HK-2 (cell line): ENCODE measurements around the gene AQP10.
"Not testable (repeated sequence)": the region's sequence is repeated elsewhere in the genome, so short reads cannot be mapped to it uniquely, and the experiment has no call there.

Source experiments
- DNase-seq: peaks from one replicate; pipeline ENCODE4 v3.0.0-alpha.2; 2018; ENCODE audit not compliant: unreplicated experiment

AQP10 gene, protein sequence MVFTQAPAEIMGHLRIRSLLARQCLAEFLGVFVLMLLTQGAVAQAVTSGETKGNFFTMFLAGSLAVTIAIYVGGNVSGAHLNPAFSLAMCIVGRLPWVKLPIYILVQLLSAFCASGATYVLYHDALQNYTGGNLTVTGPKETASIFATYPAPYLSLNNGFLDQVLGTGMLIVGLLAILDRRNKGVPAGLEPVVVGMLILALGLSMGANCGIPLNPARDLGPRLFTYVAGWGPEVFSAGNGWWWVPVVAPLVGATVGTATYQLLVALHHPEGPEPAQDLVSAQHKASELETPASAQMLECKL

DNA sequence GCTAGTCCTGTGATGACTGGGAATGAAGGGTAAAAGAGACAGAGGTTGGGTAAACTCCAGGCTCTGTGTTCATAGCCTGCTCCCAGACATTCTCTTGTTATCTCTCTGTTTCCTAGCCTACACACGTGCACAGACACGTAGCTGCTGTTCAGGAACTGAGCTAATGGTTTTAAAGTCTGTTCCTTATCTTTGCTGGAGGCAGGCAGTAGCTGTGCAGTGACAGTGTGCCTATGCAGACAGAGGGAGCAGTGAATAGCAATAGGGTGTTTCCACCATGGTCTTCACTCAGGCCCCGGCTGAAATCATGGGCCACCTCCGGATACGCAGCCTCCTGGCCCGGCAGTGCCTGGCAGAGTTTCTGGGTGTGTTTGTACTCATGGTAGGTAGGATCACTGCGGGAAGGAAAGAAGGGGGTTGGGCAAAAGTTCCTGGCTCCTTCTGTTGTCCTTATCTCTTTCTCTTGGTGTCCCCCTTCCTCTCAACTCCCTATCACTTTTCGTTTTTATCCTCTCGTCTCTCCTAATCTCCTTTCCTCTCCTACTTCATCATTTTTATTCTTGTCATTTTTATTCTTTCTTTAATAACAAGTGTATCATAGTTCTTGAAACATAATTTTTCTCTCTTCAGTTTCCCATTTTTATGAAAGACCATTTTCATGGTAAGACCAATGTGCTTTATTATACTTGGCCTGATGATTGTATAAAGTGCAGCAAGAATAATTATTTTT is at the start of gene AQP10:
TSS of gene AQP10 (plus strand) at position 212 of the 727 bp plus-strand sequence. CDS start at position 275, 63 bp downstream.
- DNase-seq: no peak

DNA sequence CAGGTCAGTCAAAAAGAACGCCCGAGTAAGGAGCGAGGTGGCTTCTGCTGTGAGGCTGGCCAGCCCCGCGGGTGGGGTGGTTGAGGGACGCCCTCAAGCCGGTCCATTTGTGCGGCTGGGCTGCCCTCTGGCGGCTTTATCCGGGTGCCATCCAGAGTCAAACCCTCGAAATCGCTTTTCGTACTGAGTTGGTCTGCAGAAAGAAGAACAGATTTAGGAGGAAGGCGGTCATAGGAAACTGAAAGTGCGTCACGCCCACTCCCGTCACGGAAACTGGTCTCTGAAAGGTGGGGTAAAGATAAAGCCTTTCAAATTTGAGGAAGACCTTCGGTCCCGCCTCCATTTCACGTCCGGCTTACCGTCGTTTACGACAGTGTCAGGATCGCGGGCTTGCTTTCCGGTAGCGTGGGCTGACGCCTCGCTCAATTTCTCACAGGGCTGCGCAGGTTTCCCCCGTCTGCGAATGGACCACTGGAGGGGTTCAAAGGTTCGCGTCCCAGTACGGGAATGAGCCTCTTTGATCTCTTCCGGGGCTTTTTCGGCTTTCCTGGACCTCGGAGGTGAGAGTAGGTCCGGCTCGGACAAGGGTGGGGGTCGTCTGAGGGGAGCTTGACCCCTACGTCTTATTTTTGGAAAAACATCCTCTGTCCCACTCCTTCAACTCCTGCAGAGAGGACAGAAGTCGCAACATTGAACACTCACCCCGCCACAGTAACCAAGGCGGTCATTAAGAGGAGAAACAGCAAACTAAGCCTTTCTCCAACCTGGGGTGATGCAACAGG is 48.5 kb upstream of the AQP10 start, which contains the start of gene HAX1:
TSS of gene HAX1 (plus strand) at position 413 of the 782 bp plus-strand sequence. CDS start at position 508, 95 bp downstream.
- peak; percentile 89 for DNase-seq

DNA sequence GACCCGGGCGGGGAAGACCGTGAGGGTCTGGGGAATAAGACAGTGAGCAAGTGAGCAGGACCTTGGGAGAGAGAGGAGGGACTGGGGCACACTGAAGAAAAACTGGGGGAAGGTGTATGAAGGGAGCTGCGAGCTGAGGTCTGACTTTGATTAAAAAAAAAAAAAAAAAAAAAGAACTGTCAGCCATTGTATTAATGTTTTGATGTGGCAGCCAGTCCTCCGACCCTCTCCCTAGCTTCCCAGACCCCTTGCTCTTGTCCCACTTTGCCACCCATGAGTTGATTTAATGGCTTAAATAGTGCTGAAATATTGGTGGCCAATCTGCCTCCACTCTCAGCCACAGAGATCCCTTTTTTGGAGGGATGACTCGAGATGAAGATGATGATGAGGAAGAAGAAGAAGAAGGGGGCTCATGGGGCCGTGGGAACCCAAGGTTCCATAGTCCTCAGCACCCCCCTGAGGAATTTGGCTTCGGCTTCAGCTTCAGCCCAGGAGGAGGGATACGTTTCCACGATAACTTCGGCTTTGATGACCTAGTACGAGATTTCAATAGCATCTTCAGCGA is 47.8 kb upstream of the AQP10 start:
- DNase-seq: no peak

DNA sequence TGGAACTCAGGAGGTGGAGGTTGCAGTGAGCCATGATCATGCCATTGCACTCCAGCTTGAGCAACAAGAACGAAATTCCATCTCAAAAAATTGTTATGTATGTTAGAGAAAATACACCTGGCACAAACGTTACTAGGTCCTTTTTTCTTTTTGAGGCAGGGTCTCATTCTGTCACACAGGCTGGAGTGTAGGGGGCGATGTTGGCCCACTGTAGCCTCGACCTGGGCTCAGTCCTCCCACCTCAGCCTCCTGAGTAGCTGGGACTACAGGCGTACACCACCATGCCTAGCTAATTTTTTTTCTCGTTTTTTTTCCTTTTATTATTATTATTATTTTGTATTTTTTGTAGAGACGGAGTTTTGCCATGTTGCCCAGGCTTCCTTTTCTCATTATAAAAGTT is 44.1 kb upstream of the AQP10 start:
- DNase-seq: no peak

DNA sequence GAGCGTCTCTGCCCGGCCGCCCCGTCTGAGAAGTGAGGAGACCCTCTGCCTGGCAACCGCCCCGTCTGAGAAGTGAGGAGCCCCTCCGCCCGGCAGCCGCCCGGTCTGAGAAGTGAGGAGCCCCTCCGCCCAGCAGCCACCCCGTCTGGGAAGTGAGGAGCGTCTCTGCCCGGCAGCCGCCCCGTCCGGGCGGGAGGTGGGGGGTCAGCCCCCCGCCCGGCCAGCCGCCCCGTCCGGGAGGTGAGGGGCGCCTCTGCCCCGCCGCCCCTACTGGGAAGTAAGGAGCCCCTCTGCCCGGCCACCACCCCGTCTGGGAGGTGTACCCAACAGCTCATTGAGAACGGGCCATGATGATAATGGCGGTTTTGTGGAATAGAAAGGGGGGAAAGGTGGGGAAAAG is 33.3 kb upstream of the AQP10 start:
- not testable (repeated sequence) for DNase-seq

DNA sequence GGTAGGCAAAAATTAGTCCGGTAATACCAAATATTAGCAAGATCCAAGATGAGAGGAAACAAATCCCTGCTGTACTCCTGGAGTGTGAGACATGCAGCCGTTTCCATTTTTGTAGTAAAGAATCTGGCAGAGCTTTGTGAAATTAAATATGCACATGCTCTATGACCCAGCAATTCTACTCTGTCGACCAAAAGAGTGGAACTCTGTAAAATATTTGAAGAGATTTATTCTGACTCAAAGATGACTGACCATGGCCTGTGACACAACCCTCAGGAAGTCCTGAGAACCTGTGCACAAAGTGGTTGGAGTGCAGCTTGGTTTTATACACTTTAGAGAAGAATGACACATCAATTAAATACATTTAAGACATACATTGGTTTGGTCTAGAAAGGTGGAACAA is 32.2 kb upstream of the AQP10 start:
- DNase-seq: no peak

DNA sequence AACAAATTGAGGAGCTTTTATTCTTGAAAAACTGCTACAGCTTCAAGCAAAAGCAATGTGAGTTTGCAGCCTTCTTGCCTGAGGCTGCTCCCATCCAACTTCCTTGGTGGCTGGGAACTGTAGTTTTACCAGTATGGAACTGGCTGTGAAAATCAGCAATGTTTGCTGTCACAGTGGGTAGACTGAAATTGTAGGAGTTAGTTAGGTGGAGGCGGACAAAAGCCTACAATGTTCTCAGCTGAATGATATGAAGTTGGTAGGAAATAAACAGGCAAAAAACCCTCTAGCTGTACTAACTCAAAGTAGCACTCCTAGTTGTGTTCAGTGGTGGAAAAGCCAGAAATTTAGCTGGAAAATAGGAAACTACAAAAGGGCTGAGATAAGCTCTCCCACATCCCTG is 30.0 kb upstream of the AQP10 start:
- no peak for DNase-seq

DNA sequence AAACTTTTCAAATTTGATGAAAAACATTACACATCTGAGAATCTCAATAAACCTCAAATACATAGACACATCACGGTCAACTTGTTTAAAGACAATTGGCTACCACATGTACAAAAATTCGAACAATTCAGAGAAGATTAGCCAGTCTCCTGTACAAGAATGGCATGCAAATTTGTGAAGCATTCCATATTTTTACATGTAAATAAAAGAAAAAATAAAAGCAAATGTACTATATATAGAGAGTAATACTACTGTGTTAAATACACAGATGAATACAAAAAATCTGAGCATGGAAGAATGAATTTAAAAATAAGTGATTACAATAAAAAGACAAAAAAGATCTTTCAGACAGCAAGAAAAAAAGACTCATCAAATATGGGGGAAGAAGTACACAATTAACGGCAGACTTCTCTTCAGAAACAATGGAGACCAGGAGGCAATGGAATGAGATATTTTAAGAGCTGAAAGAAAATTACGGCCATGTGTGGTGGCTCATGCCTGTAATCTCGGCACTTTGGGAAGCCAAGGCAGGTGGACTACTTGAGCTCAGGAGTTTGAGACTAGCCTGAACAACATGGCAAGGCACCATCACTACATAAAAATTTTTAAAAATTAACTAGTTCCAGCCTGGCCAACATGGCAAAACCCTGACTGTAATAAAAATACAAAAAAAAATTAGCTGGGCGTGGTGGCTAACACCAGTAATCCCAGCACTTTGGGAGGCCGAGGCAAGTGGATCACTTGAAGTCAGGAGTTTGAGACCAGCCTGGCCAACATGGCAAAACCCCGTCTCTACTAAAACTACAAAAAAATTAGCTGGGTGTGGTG is 25.3 kb upstream of the AQP10 start:
- DNase-seq: no peak

DNA sequence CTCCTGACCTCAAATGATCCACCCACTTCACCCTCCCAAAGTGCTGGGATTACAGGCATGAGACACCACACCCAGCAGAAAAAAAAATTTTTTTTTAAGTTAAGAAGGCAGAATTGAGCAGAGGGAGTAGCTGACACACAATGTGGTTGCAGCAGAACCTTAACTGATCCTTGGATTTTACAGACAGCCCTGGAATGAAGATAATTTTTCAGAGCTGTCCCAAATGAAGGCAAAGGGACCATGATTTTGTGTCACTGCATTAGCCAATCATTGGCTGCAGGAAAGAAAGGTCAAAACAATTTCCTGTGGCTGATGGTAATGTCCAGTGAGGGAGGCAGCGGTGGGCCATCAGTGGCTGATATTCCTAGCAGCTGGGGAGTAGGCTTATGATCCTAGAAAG is 19.3 kb upstream of the AQP10 start:
- DNase-seq: no peak

DNA sequence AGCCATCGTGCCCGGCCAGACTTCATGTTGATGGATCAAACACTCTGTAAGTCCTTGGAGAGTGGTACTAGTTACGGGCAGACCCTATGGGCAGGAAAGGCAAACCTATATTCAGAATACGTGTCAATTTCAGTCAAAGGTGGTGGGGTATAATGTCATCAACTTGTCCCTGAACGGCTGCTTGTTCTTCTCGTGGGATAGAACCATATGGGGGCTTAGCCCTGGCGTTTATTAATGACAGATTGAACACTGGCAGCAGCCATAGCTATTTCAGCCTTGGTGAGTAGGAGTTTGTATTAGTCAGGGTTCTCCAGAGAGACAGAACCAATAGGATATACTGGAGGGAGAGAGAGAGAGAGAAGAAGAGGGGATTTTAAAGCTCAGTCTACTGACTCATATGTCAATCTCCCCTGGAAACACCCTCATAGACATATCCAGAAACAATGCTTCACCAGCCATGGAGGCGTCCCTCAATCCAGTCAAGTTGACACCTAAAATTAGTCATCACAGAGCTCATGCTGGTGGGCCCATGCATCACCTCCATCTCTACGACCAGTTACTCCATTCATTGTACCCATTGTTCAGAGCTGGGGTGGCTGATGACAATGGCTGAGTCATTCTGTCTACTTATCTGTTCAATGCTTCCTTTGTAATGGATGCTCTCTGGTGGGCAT is 16.1 kb upstream of the AQP10 start:
- DNase-seq: peak; percentile 34

DNA sequence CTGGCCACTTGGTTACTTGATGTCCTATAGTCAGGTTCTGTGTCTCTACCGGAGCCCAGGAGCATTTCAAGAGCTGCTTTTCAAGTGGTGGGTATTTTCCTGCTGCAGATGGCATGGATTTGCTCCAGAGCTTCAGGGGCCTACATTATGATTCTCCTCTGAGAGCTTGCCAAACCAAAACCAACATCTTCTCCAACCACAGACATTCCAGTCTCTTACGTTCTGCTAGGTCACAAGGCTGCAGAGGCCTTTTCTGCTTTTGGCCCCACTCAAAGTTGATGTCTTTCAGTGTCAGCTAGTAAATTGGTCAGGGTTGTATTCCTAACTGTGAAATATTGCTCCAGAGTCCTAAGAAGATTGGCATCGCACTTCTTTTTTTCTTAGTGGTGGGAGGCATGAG is 14.7 kb upstream of the AQP10 start:
- DNase-seq: no peak

DNA sequence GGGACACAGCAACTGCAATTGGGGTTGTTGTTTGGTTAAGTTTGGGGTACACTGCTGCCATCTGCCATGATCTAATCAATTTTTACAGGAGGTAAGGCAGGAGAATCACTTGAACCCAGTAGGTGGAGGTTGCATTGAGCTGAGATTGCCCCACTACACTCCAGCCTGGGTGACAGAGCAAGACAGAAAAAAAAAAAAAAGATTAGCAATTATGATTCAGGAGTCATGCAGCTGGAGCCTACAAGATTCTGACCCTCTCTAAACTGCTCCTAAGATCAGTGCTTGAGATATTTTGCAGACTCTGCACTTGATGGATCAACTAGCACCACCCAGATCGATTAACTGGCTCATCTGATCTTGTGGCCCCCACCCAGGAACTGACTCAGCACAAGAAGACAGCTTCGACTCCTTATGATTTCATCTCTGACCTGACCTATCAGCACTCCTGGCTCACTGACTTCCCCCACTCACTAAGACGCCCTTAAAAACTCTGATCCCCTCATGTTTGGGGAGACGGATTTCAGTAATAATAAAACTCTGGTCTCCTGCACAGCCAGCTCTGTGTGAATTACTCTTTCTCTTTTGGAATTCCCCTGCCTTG is 13.1 kb upstream of the AQP10 start:
- not testable (repeated sequence) for DNase-seq

DNA sequence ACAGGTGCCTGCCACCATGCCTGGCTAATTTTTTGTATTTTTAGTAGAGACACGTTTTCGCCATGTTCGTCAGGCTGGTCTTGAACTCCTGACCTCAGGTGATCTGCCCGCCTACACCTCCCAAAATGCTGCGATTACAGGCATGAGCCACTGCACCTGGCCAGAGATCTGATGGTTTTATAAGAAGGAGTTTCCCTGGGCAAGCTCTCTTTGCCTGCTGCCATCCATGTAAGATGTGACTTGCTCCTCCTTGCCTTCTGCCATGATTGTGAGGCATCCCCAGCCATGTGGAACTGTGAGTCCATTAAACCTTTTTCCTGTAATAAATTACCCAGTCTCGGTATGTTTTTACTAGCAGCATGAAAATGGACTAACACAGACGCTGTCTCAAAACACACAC is 11.8 kb upstream of the AQP10 start:
- DNase-seq: not testable (repeated sequence)

DNA sequence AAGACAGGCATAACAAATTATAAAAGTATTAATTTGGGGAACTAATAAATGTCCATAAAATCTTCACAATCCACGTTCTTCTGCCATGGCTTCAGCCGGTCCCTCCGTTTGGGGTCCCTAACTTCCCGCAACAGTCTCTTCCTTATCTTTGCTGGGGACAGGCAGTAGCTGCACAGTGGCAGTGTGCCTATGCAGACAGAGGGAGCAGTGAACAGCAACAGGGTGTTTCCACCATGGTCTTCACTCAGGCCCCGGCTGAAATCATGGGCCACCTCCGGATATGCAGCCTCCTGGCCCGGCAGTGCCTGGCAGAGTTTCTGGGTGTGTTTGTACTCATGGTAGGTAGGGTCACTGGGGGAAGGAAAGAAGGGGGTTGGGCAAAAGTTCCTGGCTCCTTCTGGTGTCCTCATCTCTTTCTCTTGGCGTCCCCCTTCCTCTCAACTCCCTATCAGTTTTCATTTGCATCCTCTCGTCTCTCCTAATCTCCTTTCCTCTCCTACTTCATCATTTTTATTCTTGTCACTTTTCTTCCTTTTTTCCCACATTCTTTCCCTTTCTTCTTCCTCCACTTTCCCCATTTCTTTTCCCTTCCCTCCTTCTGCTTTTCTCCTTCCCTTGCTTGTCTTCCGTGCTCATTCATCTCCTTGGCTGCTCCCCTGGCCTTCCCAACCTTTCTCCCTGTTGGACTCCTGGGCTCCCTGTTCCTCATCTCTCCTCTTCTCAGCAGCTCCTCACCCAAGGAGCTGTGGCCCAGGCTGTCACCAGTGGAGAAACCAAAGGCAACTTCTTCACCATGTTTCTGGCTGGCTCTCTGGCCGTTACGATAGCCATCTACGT is 8.4 kb upstream of the AQP10 start:
- DNase-seq: not testable (repeated sequence)

DNA sequence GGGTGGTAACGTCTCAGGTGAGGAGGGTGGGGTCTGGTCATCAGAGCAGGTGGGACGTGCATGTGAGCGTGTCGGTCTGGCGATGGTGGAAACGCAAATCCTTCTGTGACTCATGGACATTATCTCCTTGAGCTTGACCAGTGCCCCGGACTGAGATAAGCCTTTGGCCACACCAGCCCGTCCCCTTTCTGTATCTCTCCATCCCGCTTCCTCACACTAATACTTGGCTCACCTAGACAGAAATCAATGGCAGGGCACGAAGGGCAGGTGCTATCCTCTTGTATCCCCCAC is 7.9 kb upstream of the AQP10 start:
- DNase-seq: no peak

DNA sequence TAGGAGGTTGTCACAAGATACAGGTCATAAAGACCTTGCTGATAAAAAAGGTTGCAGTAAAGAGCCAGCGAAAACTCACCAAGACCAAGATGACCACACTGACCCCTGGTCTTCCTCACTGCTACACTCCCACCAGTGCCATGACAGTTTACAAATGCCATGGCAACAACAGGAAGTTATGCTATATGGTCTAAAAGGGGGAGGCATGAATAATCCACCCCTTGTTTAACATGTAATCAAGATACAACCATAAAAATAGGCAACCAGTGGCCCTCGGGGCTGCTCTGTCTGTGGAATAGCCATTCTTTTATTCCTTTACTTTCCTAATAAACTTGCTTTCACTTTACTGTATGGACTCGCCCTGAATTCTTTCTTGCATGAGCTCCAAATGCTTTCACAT is 6.7 kb upstream of the AQP10 start:
- not testable (repeated sequence) for DNase-seq

DNA sequence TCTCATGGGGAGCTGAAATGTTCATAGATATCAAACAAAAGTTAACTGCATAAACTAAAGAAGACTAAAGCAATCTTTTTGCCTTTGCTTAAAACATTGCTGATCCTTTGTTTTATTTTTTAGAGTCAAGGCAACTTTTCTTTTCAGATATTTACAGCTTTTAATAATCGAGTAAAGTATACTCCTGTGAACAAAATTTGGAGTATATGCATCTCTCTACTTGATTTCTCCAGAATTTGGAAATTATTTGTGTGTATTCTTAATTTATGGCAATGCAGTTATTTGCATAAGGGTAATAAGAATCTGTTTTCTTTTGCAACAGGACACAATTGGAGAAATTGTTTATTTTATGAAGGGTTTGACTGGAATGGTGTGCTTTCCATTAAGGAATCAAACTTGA is 4.2 kb upstream of the AQP10 start:
- no peak for DNase-seq

DNA sequence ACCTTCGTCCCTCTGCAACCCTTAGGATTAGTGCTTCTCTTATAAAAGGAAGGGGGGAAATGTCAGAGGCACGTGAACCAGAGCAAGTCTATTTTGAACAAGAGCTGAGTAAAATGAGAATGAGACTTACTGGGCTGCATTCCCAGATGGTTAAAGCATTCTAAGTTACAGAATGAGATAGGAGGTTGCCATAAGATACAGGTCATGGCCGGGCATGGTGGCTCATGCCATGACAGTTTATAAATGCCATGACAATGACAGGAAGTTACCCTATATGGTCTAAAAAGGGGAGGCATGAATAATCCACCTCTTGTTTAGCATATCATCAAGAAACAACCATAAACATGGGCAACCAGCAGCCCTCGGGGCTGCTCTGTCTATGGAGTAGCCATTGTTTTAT is 2.5 kb upstream of the AQP10 start:
- DNase-seq: no peak

DNA sequence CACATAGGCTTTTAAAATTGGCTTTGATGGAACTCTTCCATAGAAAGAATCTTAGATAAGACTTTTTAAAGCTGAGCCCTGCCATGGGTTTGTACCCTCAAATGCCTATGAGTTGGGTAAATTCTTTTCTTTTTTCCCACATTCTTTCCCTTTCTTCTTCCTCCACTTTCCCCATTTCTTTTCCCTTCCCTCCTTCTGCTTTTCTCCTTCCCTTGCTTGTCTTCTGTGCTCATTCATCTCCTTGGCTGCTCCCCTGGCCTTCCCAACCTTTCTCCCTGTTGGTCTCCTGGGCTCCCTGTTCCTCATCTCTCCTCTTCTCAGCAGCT is 679 bp downstream of the AQP10 start:
- not testable (repeated sequence) for DNase-seq

DNA sequence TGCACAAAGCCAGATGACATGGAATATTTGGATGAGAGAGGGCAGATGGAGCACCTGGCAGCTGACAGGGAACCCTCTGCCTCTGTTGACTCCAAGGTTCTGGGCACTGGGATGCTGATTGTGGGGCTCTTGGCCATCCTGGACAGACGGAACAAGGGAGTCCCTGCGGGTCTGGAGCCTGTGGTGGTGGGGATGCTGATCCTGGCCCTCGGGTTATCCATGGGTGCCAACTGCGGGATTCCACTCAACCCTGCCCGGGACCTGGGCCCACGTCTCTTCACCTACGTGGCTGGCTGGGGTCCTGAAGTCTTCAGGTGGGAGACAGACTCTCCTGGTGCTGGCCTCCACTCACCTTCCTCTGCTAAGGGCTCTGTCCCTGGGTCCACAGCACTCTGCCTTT is 2.6 kb downstream of the AQP10 start:
- DNase-seq: no peak
